C4-2B (cell line): ENCODE measurements around the gene KDM4C.

ENCODE experiments used
- CTCF ChIP-seq: fragments of 450-650 bp; conservative IDR thresholded peaks from 2 replicates; pipeline ENCODE4 v1.5.1; 2017; ENCODE audit warnings: mild to moderate bottlenecking
- ZFX ChIP-seq: fragments of 450-650 bp; IDR thresholded peaks from 2 replicates; pipeline ENCODE4 v1.6.1; 2017

GRCh38 chr9:6904371-6904770 lies 146.6 kb downstream of the KDM4C start:
- TF ChIP-seq CTCF (no peak), ZFX (no peak)
